ENCODE results near the gene MUSK. TPM values are rescaled to one million over a fixed set of nuclear protein-coding genes. Genes with fewer than 3 reads are reported as not detected.

The MUSK gene
- total RNA-seq, 1 donor from 2014 or later = not detected

GRCh38 chr9:110731437-110732028, 62.9 kb downstream of the MUSK start:
- Mint-ChIP-seq H3K27me3 (ENCODE audit: unreplicated experiment) (no peaks in the 10 kb centered on the region), H3K4me1 (ENCODE audit: low read depth, unreplicated experiment) (no peaks in the 10 kb centered on the region), H3K27ac (ENCODE audit: unreplicated experiment) (no peak overlapping the region), H3K36me3 (ENCODE audit: unreplicated experiment) (no peaks in the 10 kb centered on the region), H3K4me3 (ENCODE audit: unreplicated experiment) (no peak overlapping the region), H3K9me3 (ENCODE audit: unreplicated experiment) (no peaks in the 10 kb centered on the region)
- no peak for DNase-seq
- TF ChIP-seq CTCF (IDR thresholded peaks at IDR 0.05; ENCODE audit: partially characterized antibody, unreplicated experiment) = no peak

DNA sequence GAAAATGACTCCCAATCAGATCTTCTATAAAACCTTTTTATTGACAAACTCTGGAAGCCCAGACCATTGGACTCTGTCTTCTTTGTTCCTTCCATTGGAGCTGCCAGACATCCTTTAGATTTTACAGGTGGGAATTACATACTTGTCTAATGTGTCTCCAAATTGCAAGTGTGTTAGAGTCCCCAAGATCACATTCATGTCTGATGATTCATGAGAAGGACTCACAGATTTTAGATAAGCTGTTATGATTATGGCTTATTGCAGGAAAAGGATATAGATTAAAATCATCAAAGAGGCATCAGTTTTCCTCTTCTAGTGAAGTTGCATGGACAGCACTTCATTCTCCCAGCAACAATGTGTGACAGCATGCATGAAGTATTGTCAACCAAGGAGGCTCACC, 70.4 kb downstream of the MUSK start:
- Mint-ChIP-seq H3K36me3 (ENCODE audit: unreplicated experiment) (no peaks in the 10 kb centered on the region), H3K27ac (ENCODE audit: unreplicated experiment) (no peak overlapping the region), H3K4me3 (ENCODE audit: unreplicated experiment) (no peak overlapping the region), H3K27me3 (ENCODE audit: unreplicated experiment) (no peaks in the 10 kb centered on the region), H3K4me1 (ENCODE audit: low read depth, unreplicated experiment) (no peaks in the 10 kb centered on the region), H3K9me3 (ENCODE audit: unreplicated experiment) (no peaks in the 10 kb centered on the region)
- no peak for TF ChIP-seq CTCF (IDR thresholded peaks at IDR 0.05; ENCODE audit: partially characterized antibody, unreplicated experiment)
- DNase-seq = no peak

DNA sequence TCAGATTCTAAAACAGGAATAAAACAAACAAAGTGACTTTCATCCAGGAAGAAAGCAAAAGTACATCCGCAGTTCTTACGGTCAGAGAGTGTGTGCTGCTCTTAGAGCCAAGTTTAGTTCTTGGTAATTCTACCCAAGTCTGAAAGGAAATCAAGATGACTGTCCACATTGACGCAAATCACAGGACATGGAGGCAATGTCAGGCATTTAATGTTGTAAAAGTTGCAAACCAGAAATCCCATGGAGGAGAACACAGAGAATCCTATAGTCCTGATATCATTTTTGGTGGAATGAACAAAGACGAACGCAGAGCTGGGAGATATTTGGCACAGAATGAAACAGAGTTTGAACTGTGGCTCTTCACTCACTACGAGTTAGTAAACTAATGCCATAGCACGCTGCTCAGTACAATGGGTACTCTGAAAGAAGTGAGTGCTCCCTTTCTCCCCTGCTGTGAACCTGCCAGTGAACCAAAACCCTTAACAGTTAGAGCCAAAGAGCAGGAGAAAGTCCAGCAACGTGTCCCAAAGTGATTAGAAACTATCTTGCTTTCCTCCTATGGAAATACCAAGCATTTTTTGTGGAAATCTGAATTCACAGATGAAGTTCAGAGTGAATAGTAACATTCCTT, 74.3 kb downstream of the MUSK start:
- Mint-ChIP-seq H3K27me3 (ENCODE audit: unreplicated experiment) (no peaks in the 10 kb centered on the region), H3K4me1 (ENCODE audit: low read depth, unreplicated experiment) (no peaks in the 10 kb centered on the region), H3K36me3 (ENCODE audit: unreplicated experiment) (no peaks in the 10 kb centered on the region), H3K4me3 (ENCODE audit: unreplicated experiment) (no peak overlapping the region), H3K27ac (ENCODE audit: unreplicated experiment) (no peak overlapping the region), H3K9me3 (ENCODE audit: unreplicated experiment) (no peaks in the 10 kb centered on the region)
- no peak for TF ChIP-seq CTCF (IDR thresholded peaks at IDR 0.05; ENCODE audit: partially characterized antibody, unreplicated experiment)
- DNase-seq = no peak

- Mint-ChIP-seq H3K4me3 (ENCODE audit: unreplicated experiment) (no peak overlapping the region), H3K27ac (ENCODE audit: unreplicated experiment) (no peak overlapping the region), H3K4me1 (ENCODE audit: low read depth, unreplicated experiment) (no peaks in the 10 kb centered on the region), H3K27me3 (ENCODE audit: unreplicated experiment) (no peaks in the 10 kb centered on the region), H3K9me3 (ENCODE audit: unreplicated experiment) (no peaks in the 10 kb centered on the region), H3K36me3 (ENCODE audit: unreplicated experiment) (no peaks in the 10 kb centered on the region)
- no peak for TF ChIP-seq CTCF (IDR thresholded peaks at IDR 0.05; ENCODE audit: partially characterized antibody, unreplicated experiment)
- DNase-seq = no peak
Measured at GRCh38 chr9:110744715-110745384, 76.3 kb downstream of the MUSK start.

DNA sequence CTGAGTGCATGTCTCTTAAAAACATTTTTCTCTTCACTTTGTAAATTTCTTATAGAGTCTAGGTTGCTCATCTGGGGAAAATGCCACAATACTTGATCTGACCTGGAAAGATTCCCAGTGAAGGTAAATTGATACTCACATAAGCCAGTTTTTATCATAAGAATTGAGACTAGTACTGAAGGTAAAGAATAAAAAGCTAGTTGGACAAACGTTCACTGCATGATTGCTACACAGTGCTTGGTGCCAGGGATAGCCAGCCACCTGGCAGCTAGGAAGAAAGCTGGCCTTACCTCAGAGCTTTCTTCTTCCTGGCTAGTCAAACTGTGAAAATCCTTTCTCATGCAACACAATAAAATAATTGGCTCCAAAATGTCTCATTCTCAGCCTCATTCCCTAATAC, 77.1 kb downstream of the MUSK start:
- Mint-ChIP-seq H3K27ac (ENCODE audit: unreplicated experiment) (no peak overlapping the region), H3K4me1 (ENCODE audit: low read depth, unreplicated experiment) (no peaks in the 10 kb centered on the region), H3K9me3 (ENCODE audit: unreplicated experiment) (no peaks in the 10 kb centered on the region), H3K36me3 (ENCODE audit: unreplicated experiment) (no peaks in the 10 kb centered on the region), H3K27me3 (ENCODE audit: unreplicated experiment) (no peaks in the 10 kb centered on the region), H3K4me3 (ENCODE audit: unreplicated experiment) (no peak overlapping the region)
- DNase-seq = no peak
- no peak for TF ChIP-seq CTCF (IDR thresholded peaks at IDR 0.05; ENCODE audit: partially characterized antibody, unreplicated experiment)
